DND-41 (cell line): ENCODE results near the gene OR13J1.

Experiments used
- EZH2 ChIP-seq: IDR thresholded peaks from 3 replicates; pipeline ENCODE4 v1.6.1; 2012; ENCODE audit warnings: borderline replicate concordance, low read depth, mild to moderate bottlenecking, moderate library complexity, low read length, inconsistent platforms; ENCODE audit not compliant: severe bottlenecking
- TF ChIP-seq, protein P1 (sequence below): IDR thresholded peaks from 2 replicates; pipeline ENCODE4 v1.5.1; 2012; ENCODE audit warnings: borderline replicate concordance, low read length, moderate library complexity, mild to moderate bottlenecking; ENCODE audit not compliant: poor library complexity, severe bottlenecking; ENCODE audit errors: extremely low read depth

DNA sequence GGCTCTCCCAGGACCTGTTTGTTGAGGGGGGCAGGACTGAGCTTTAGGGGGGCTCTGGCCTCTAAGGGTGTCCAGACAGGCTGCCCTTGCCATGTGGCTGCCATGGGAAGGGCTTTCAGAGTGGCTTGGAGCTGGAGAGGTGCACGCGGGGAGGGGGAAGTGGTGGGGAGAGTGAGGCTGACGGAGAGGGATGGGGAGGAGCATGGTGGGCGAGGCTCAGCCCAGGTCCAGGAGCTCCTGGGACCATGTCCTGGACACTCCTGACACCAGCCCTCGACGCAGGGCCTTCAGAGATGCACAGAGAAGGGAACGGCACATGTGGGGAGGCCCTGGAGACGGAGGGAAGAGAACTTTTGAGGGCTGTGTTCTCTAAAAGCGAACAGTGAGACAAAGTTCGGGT is 41.5 kb upstream of the OR13J1 start:
- TF ChIP-seq, protein P1, sequence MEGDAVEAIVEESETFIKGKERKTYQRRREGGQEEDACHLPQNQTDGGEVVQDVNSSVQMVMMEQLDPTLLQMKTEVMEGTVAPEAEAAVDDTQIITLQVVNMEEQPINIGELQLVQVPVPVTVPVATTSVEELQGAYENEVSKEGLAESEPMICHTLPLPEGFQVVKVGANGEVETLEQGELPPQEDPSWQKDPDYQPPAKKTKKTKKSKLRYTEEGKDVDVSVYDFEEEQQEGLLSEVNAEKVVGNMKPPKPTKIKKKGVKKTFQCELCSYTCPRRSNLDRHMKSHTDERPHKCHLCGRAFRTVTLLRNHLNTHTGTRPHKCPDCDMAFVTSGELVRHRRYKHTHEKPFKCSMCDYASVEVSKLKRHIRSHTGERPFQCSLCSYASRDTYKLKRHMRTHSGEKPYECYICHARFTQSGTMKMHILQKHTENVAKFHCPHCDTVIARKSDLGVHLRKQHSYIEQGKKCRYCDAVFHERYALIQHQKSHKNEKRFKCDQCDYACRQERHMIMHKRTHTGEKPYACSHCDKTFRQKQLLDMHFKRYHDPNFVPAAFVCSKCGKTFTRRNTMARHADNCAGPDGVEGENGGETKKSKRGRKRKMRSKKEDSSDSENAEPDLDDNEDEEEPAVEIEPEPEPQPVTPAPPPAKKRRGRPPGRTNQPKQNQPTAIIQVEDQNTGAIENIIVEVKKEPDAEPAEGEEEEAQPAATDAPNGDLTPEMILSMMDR, result no peak
- TF ChIP-seq EZH2, result no peak
